HL-60 (cell line): ENCODE measurements around the gene VPS13D.
"Not testable (repeated sequence)": the region's sequence is repeated elsewhere in the genome, so short reads cannot be mapped to it uniquely, and the experiment has no call there.

Source experiments
- DNase-seq, 2 experiments: peaks; one replicate each; pipeline ENCODE4 v3.0.0-alpha.2; 2010 to 2020; ENCODE audit warnings: low read depth in 1 of 2, low spot score in 1 of 2
- H3K27ac ChIP-seq: fragments of 250-450 bp; sonication (Bioruptor Pico); replicated peaks from 2 replicates; pipeline ENCODE4 v1.5.1; 2020; ENCODE audit warnings: mild to moderate bottlenecking, moderate library complexity
- H3K27me3 ChIP-seq: fragments of 250-450 bp; sonication (Bioruptor Pico); 2 replicates; pipeline ENCODE4 v1.5.1; 2021; ENCODE audit warnings: mild to moderate bottlenecking, moderate library complexity; ENCODE audit not compliant: insufficient read depth, poor library complexity, severe bottlenecking
- H3K4me3 ChIP-seq: replicated peaks from 2 replicates; pipeline ENCODE4 v1.5.1; 2011; ENCODE audit warnings: mild to moderate bottlenecking, control low read depth, low read length; ENCODE audit not compliant: insufficient read depth
- GABPA ChIP-seq: IDR thresholded peaks from 2 replicates; pipeline ENCODE4 v1.6.1; 2012; ENCODE audit warnings: low read depth
- POLR2AphosphoS5 ChIP-seq: IDR thresholded peaks from 2 replicates; pipeline ENCODE4 v1.6.1; 2012; ENCODE audit warnings: low read depth
- SPI1 ChIP-seq: IDR thresholded peaks from 2 replicates; pipeline ENCODE4 v1.6.1; 2012; ENCODE audit warnings: low read depth, mild to moderate bottlenecking, borderline replicate concordance
- TF ChIP-seq, protein P1 (sequence below): IDR thresholded peaks from one replicate; pipeline ENCODE4 v1.5.1; 2011; ENCODE audit warnings: low read length, control low read depth, inconsistent platforms; ENCODE audit not compliant: insufficient read depth
- TF ChIP-seq, protein P2 (sequence below): IDR thresholded peaks from 2 replicates; pipeline ENCODE4 v1.6.1; 2012; ENCODE audit warnings: low read depth; ENCODE audit not compliant: insufficient replicate concordance

The VPS13D gene

DNA sequence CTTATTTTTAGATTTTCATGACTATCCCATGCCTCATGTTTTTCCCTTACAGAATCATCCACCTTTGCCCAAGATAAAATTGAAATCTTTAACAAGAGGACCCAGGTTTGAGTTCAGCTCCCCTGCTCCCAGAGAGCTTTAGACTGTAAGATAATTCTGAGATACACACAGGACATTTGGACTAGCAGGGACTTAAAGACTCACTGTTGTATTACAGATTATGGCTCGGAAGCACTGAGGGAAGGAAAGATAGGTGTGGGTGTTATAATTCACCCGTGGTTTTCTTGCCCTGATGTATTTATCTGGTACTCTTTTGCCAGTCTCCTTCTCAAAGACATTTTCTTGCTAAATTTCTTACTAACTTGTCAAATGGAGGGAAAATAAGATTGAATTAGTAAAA is 238.5 kb downstream of the VPS13D start:
- no peak overlapping the region for H3K4me3 ChIP-seq
- TF ChIP-seq, protein P1, sequence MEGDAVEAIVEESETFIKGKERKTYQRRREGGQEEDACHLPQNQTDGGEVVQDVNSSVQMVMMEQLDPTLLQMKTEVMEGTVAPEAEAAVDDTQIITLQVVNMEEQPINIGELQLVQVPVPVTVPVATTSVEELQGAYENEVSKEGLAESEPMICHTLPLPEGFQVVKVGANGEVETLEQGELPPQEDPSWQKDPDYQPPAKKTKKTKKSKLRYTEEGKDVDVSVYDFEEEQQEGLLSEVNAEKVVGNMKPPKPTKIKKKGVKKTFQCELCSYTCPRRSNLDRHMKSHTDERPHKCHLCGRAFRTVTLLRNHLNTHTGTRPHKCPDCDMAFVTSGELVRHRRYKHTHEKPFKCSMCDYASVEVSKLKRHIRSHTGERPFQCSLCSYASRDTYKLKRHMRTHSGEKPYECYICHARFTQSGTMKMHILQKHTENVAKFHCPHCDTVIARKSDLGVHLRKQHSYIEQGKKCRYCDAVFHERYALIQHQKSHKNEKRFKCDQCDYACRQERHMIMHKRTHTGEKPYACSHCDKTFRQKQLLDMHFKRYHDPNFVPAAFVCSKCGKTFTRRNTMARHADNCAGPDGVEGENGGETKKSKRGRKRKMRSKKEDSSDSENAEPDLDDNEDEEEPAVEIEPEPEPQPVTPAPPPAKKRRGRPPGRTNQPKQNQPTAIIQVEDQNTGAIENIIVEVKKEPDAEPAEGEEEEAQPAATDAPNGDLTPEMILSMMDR = no peak
- TF ChIP-seq, protein P2, sequence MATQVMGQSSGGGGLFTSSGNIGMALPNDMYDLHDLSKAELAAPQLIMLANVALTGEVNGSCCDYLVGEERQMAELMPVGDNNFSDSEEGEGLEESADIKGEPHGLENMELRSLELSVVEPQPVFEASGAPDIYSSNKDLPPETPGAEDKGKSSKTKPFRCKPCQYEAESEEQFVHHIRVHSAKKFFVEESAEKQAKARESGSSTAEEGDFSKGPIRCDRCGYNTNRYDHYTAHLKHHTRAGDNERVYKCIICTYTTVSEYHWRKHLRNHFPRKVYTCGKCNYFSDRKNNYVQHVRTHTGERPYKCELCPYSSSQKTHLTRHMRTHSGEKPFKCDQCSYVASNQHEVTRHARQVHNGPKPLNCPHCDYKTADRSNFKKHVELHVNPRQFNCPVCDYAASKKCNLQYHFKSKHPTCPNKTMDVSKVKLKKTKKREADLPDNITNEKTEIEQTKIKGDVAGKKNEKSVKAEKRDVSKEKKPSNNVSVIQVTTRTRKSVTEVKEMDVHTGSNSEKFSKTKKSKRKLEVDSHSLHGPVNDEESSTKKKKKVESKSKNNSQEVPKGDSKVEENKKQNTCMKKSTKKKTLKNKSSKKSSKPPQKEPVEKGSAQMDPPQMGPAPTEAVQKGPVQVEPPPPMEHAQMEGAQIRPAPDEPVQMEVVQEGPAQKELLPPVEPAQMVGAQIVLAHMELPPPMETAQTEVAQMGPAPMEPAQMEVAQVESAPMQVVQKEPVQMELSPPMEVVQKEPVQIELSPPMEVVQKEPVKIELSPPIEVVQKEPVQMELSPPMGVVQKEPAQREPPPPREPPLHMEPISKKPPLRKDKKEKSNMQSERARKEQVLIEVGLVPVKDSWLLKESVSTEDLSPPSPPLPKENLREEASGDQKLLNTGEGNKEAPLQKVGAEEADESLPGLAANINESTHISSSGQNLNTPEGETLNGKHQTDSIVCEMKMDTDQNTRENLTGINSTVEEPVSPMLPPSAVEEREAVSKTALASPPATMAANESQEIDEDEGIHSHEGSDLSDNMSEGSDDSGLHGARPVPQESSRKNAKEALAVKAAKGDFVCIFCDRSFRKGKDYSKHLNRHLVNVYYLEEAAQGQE = no peak
- no peak for TF ChIP-seq POLR2AphosphoS5
- no peak for TF ChIP-seq SPI1
- no peak for TF ChIP-seq GABPA
- no peak overlapping the region for H3K27ac ChIP-seq
- no peak for DNase-seq
- no peaks in the 10 kb centered on the region for H3K27me3 ChIP-seq

DNA sequence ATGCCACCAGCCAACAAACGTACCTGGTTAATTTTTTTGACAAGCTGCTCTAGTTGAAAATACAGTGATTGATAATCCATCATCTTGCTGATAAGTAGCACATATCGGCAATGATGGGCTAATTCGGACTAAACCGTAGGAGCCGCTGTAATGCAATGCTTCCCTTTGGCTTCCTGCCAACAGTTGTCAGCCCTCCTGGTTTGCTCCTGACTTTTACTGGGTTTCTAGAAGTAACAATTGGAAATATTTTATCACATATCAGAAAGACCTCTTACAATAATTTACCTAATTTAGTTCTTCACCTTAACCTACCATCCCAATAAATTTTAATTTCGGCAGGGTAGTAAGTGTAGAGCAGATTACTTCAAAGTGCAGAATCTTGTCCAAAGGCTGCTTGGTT is 239.7 kb downstream of the VPS13D start:
- no peak for DNase-seq
- no peak for TF ChIP-seq POLR2AphosphoS5
- TF ChIP-seq GABPA = no peak
- TF ChIP-seq, protein P1 = no peak
- TF ChIP-seq SPI1 = no peak
- TF ChIP-seq, protein P2 = no peak
- Histone ChIP-seq H3K4me3 (no peak overlapping the region), H3K27me3 (no peaks in the 10 kb centered on the region), H3K27ac (no peak overlapping the region)

DNA sequence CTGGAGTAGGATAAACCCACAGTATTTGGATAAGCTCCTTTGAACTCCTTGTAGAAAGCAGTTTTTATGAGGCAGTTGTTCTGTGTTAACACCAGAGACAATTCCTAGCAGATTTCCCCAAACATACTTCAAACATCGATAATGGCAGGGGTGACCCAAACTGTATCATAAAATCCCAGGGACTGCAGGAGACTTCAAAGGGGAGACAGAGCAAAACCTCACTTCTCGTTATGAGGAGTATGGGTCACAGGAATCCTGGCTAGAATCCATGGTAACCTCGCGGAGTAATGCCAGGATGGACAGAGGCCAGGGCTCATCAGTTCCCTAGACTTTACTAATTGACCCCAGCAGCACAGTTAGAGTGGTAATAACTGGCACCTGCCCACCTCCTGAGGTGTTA is 240.2 kb downstream of the VPS13D start:
- DNase-seq = no peak
- TF ChIP-seq SPI1 (no peak), GABPA (no peak), POLR2AphosphoS5 (no peak)
- TF ChIP-seq, protein P1 = no peak
- TF ChIP-seq, protein P2 = no peak
- no peaks in the 10 kb centered on the region for H3K27me3 ChIP-seq
- H3K4me3 ChIP-seq = no peak overlapping the region
- H3K27ac ChIP-seq = no peak overlapping the region

DNA sequence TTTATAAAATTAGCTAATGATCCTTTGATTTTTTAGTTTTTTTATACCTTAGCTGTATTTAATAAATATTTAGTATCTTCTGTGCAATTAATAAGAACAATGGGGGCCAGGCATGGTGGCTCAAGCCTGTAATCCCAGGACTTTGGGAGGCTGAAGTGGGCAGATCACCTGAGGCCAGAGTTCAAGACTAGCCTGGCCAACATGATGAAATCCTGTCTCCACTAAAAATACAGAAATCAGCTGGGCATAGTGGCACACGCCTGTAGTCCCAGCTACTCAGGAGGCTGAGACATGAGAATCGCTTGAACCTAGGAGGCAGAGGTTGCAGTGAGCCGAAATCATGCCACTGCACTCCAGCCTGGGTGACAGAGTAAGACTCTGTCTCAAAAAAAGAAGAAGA is 241.1 kb downstream of the VPS13D start:
- H3K27me3 ChIP-seq, H3K27ac ChIP-seq, H3K4me3 ChIP-seq, DNase-seq: not testable (repeated sequence)
